GM18507 (cell line): ENCODE measurements around the gene CLDND2.

Source experiments
- DNase-seq: peaks from one replicate; pipeline ENCODE4 v3.0.0; 2011; ENCODE audit warnings: low read depth; ENCODE audit not compliant: insufficient read length; ENCODE audit errors: extremely low spot score
- FAIRE-seq: peaks from 2 replicates; lab custom pipeline; 2011; peaks lifted over from hg19 to GRCh38; lab: Jason Lieb, UNC

Gene CLDND2

DNA sequence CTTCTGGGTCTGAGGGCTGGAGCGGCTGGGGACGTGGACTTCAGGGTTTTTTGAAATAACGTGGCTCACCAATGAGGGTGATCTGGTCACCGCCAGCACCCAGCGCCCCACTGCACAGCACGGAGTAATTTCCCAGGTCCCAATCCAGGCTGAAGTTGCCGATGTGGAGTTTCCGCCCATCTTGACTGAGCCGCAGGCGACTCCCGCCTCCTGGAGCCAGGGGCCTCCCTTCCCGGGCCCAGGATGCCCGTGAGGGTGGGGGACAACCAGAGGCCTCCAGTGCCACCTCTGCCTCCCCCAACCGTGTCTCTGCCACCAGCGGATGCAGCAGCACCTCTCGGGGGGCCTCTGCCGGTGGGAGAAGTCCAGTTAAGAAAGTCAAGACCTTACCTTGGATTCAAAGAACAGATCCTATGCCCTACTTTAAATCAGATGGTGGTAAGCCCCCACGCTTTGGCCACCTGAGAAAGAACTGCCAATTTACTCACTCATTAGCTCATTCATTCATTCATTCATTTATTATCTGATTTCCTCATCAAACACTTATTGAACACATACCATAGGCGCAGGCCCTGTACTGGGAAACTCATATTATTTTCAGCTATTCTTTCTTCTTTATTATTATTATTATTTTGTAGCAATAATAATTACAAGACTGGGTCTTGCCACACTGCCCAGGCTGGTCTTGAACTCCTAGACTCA is 30.8 kb downstream of the CLDND2 start:
- FAIRE-seq = no peak
- DNase-seq = no peak

DNA sequence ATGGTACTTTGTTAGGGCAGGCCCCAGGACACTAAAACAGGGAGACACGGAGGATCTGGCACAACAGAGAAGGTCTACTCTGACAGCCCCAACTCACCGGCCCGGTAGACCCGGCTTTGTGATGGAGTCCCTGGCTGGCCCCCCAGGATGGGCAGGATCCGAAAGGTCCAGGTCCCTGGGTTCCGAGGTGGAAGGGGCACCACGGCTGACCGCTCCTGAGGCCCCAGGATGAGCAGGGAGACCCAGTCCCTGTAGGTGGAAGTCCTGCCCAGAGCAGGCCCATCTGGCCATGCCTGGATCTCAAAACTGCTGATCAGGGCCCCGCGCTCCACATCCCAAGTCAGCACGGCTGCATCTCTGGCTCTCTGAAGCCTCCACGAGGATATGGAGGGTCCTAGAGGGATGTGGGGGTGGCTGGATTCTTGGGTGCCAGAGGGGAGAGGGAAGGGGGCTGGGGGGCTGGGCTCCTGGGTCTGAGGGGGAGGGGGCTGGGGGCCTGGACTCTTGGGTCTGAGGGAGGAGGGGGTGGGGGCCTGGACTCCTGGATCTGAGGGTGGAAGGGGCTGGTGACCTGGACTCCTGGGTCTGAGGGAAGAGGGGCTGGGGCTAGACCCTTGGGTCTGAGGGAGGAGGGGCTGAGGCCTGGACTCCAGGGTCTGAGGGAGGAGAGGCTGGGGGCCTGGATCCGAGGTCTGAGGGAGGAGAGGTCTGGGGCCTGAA is 31.5 kb downstream of the CLDND2 start:
- no peak for DNase-seq
- FAIRE-seq = no peak

DNA sequence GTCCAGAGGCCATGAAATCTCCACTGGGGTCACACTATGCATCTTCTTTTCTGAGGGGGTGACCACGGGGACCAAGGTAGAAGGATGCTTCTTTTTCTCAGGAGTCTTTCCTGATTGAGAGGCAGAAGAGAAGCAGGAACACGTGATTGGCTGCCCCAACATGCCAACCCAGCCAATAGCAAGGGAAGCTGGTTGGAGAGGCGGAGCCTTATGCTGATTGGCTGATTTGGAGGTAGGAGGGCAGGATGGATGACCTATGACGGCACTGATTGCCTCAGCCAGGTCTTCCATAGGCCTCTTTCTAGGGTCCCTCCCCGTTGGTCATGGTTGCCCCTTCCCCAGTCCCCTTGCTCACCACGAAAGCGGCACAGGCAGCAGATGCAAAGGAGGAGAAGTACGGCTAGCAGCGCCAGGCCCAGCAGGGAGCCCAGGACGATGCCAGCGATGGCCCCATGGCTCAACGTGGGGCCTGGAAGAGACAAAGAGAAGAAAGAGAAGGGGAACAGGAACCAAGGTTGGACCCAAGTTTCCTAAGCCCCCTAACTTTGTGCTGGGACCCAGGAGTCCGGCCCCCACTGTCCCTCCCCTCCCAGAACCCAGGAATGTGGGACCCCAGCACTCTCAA is 34.9 kb downstream of the CLDND2 start:
- DNase-seq (no peak), FAIRE-seq (no peak)

DNA sequence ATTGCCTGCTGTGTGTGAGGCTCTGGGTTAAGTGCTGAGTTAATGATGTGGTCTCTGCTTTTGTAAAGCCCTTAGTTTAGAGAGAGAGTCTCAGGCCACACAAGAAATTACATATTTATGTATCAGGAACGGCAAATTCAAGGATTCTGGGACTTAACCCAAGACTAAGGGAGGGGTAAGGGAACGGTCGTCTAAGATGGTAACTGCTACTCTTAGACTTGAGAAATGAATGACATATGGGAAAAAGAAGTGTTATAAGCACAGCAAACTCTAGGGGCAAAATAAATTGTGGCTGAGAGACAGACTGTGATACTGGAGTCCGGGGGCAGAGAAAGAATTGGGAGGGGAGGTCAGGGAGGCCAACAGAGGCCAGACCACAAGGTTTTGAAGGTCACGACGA is 37.1 kb downstream of the CLDND2 start:
- FAIRE-seq (no peak), DNase-seq (no peak)

DNA sequence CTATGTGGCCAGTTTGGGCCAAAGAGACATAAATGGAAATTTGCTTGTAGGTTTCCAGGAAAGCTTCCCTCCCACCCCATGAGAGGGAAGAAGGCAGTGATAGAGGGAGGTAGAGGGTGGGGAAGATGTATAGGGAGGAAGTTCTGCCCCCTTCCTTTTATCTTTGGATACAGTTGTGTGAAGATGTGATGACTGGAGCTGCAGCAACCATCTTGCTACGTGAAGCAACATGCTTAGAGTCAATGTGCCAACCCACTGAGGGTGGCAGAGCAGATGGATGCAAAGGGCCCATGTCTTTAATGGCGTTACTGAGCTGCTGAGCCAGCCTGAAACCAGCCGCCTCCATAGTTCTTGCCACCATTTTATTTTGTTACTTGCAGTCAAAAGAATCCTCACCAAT is 37.6 kb downstream of the CLDND2 start:
- FAIRE-seq = no peak

DNA sequence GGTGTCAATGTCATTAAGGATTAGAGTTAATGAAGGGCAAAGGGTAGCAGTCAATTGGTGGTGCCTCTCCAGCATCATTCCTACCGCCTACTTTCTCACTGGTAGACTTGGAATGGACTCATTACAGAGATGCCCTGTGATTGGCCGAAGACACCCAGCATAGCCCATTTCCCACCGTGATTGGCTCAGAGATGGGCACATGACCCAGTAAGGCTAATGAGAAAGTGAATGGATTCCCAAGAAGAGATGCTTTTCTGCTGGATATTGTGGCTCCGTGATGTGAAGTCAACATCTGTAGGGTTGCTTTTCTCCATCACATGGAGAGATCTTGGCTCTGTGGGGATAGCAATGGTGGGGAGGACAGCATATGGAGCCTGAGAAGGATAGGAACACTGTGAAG is 38.4 kb downstream of the CLDND2 start:
- no peak for FAIRE-seq

More for the DNA sequence above, 37.6 kb downstream of the CLDND2 start:
- no peak for DNase-seq

DNA sequence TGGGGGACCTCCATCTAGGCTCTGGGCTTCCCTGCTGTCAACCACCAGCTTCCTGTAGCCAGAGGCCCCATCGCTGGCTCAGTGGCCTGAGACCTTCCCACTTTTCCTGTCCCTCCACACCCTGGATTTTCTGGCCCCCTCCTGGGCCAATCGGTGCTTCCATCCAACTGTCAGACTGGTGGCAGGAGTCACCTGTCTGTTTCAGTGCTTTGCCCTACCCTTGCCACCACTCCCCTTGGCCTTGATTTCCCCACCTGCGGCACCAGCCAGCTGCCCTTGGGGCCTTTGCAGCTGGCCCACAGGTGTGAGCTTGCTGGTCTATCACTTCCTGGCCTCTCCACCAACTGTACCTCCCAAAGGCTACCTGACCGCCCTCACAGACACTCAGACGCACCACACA is 39.4 kb downstream of the CLDND2 start:
- no peak for FAIRE-seq
- no peak for DNase-seq

More for the DNA sequence above, 38.4 kb downstream of the CLDND2 start:
- DNase-seq = no peak

DNA sequence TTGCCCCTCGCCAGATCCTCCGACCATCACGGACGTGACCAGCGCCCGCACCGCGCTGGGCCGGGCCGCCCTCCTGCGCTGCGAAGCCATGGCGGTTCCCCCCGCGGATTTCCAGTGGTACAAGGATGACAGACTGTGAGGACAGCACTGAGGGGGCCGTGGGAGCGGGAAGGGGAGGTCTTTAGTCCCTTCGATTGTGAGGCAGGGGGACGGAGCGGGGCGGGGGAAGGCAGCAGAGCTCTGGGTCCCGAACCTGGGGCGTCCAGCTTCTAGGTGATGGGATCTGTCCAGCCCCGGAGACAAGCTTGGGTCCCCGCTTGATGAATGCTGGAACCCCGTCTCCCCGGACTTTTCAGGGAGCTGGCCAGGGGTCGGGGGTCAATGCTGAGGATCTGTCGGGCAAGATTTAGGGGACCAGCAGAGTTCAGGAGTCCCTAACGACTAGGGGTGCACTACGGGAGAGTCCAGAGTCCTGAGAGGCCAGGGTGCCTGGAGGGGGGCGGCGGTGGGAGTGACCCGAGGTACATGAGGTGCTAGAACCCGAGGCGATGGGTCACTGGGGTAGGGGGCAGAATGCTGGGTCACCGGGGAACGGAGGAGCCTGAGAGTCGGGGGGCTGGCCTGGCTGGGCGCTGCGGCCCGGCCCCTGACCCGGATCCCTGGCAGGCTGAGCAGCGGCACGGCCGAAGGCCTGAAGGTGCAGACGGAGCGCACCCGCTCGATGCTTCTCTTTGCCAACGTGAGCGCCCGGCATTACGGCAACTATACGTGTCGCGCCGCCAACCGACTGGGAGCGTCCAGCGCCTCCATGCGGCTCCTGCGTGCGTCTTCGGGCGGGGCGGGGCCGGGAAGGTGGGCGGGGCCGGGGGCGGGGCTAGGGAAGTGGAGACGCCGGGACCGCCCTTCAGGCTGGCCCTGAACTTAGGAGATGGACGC is 41.5 kb downstream of the CLDND2 start:
- FAIRE-seq = no peak

DNA sequence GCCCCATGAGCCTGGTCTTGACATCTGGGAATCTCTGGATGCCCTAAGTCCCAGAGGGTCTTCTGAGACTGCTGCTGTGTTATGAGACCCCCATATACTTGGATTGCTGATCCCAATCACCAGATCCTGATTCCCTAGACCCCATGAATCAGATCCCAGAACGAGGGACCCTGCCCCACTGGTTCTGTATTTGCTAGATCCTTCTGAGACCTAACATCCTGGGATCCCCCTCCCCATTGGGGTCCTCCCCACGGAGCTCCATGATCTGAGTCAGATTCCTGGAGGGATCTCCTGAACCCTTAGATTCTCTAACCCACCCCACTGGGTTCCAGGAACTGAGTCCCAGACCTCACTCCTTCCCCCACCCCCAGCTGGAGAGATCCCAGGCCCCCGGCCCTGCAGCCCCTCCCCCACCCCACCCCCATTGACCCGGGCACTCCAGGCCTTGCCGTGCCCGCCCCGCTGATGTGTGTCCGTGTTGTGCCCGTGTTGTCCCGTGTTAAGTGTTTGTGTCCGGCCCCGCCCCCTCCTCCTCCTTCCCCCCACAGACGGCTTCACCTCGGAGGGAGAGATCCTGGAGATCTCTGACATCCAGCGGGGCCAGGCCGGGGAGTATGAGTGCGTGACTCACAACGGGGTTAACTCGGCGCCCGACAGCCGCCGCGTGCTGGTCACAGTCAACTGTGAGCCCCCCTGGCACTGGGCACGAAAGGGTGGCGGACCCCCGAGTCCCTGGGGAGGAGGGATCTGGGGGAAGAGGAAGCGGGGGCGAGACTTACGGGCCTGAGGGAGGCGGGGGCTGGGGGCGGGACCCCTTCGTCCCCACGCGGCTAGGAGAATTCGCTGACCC is 42.4 kb downstream of the CLDND2 start:
- FAIRE-seq (no peak), DNase-seq (no peak)

More for the DNA sequence above, 41.5 kb downstream of the CLDND2 start:
- peak; percentile 59 for DNase-seq

DNA sequence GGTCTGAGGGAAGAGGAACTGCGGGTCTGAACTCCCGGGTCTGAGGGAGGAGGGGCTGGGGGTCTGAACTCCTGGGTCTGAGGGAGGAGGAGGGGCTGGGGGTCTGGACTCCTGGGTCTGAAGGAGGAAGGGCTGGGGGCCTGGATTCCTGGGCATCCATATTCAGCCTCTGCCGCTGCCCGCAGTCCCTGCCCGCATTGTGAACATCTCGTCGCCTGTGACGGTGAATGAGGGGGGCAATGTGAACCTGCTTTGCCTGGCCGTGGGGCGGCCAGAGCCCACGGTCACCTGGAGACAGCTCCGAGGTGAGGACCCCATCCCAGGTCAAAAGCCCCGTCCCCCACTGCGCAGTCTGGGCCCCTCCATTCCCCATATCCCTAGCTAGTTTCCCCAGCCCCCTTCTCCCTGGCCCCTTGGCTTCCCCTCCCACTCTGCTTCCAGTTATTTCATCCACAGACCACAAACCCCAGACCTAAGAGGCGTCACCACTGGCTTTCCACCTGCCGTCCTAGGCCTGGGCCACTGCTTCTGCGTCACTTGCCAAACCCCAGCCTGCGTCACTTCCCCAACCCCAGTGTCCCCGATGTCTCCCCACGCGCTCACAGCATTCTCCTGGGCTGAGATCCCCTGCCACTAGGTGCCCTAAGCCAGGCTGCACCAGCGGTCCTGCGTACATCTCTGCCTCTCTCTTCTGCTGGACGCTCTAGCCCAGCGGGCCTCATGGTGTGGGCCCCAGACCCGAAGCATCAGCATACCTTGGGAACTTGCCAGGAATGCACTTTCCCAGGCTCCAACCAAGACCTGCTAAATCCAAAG is 43.4 kb downstream of the CLDND2 start:
- FAIRE-seq = no peak
- no peak for DNase-seq

DNA sequence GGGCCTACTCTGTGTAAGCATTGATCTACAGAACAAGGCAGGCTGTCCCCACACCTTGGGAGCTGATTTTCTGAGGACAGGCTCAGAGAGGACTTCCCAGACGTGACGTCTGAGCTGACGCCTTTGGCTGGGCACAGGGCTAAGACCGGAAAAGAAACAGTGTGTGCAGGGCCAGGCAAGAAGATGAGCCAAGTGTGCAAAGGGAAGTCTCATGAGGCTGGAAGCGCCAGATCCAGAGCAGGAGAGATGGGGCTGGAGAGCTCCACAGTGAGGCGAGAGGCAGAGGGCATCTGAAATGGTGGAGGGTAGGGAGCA is 44.7 kb downstream of the CLDND2 start:
- FAIRE-seq = no peak
- DNase-seq = no peak

DNA sequence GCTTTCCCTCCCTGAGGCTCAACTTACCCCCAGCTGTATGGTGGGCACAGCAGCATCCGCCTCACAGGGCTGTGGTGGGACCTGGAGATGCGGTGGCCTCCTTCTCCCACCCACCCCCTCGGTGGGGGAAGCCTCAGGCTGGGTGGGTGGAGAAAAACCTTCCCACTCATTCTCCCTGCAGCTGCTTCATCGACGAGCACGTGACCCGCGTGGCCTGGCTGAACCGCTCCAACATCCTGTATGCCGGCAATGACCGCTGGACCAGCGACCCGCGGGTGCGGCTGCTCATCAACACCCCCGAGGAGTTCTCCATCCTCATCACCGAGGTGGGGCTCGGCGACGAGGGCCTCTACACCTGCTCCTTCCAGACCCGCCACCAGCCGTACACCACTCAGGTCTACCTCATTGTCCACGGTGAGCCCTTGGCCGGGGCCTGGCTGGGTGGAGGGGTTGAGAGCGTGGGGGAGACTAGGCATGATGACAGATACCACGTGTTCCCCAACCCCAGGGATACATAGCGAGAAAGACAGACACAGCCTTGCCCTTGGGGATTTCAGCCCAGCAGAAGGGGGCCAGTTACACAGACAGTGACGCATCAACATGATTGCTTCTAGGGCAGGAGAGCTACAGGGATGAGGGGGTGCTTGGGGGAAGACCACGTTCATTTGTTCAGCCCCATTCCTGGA is 45.2 kb downstream of the CLDND2 start:
- no peak for FAIRE-seq
- DNase-seq = no peak

DNA sequence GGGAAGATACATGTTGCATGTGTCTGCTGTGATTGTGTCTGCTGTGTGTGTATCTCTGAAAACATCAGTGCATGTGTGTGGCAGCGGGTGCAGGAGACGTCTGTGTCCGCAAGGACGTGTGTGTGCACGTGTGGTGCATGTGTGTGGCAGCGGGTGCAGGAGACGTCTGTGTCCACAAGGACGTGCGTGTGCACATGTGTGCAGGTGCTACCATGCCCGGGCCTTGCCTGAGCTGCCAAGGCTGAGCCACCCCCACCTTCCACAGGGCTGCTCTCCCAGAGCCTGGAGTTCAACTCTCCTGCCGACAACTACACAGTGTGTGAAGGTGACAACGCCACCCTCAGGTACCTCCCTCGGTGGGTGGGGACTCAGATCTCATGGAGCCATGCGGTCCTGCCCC is 47.0 kb downstream of the CLDND2 start:
- DNase-seq (no peak), FAIRE-seq (no peak)

DNA sequence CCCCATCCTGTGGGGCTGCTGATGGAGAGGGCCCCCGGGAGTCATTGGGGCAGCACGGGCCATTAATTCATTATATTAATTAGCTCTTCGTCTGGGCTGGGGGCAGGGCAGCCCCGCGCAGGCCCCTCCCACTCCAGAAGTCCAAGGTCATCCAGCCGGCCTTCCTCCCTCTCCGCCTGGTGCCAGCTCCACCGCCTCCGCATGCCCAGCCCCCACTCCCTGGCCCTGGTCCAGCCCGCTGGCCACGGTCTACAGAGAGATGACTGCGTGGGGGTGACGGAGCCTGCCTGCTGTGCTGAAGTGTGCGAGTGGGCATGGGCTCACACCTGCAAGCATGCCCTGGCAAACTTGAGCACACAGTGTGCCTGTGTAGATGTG is 48.5 kb downstream of the CLDND2 start:
- DNase-seq = no peak
- no peak for FAIRE-seq

DNA sequence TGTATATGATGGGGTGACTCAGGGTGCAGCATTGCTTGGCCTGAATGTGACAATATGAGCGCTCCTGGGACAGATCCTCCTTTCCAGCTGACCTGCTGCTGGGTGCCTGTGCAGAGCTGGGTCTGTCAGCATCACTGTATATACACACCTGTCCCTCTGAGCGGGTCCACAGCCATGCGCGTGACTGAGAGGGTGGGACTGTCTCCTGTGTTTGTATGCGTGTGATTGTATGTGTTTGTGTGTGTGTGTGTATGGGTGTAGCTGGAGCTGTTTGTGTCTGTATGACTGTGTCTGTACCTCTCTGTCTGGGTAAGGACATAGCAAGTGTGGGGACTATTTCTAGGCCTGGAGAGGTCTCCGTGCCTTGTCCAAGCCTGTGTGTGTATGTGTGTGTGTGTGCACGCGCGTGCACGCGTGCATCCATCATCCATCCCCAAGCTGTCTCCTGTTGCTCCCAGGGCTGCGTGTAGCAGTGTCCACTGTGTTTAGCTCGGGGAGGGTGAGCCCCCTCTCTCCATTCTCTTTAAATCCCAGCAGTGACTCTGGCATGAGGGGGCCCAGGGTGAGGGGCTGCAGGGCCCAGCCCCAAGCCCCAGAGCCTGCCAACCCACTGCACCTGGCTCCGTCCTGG is 49.0 kb downstream of the CLDND2 start:
- DNase-seq (no peak), FAIRE-seq (no peak)

DNA sequence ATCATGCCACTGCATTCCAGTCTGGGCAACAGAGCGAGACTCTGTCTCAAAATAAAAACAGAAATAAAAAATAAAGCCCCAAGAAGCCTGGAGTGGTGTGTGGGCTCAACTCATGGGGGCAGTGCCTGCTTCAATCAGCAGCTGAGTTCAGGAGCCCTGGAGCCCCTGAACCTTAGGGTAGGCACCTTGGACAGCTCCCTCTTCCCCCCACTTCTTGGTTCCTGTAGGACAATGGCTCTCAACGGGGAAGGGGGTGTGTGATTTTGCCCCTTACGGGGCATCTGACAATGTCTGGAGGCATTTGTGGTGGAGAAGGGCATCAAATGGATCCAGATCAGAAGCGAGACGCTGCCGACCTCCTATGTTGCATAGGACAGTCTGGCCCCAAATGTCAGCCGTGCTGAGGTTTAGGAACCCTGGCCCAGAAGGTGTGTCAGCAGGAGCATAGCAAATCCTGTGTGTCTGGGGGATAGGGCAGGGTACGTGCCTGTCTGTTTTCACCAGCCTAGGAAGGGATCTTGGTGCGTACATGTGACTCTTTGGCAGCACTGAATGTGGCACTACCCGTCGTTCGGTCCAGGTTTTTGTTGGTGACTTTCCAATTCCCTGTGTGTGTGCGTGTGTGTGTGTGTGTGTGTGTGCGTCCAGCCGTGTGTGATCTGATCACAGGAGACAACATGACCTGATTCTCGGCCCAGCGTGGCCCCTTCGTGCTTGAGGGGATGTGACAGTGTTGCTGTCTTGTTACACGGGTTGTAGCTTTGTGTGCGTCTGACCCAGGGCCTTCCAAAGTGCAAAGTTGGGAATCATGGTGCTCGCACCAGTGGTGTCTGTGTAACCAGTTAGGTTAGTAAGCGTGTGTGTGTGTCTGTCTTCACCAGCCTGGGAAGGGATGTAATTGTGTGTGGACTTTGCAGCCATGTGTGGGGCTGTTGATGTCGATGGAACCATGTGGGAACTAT is 49.8 kb downstream of the CLDND2 start:
- DNase-seq (no peak), FAIRE-seq (no peak)
